A549 (cell line): Measurements from ENCODE around the gene HDLBP. TPM values are rescaled to one million over a fixed set of nuclear protein-coding genes. Genes with fewer than 3 reads are reported as not detected.
A peak's percentile ranks its signal among the peaks of the same experiment; 100 is the strongest.

Source experiments
- ATAC-seq, 2 experiments: fragments of 200-7000 bp in 1 of 2; fragments of >200 bp in 1 of 2; cut with Nextera tagmentation in 1 of 2; cut with Tn5 transposase in 1 of 2; 3 replicates each; pipeline versions ENCODE4 v1.8.0 to v1.9.1; 2018 to 2020; ENCODE audit warnings: mild to moderate bottlenecking in 1 of 2, moderate library complexity in 1 of 2
- CTCF ChIA-PET: fragments of 300-600 bp; sonication (Branson Sonifier 250); formaldehyde crosslinking; extraction: SDS; loops from one replicate; lab custom pipeline; 2021; ENCODE audit warnings: antibody characterized with exemption, inconsistent platforms; lab: Yijun Ruan, JAX
- POLR2A ChIA-PET: fragments of 350-600 bp; formaldehyde crosslinking; extraction: SDS; loops from one replicate; lab custom pipeline; 2021; ENCODE audit warnings: antibody characterized with exemption, inconsistent platforms; lab: Yijun Ruan, JAX
- DNase-seq, 2 experiments: peaks; one replicate each; pipeline versions ENCODE4 v3.0.0 to v3.0.0-alpha.2; 2011 to 2016; ENCODE audit warnings: low read depth in 1 of 2, low spot score in 1 of 2
- FAIRE-seq: peaks from 2 replicates; lab custom pipeline; 2011; peaks lifted over from hg19 to GRCh38; lab: Jason Lieb, UNC
- H3K27ac ChIP-seq, 2 experiments: fragments of >200 bp; sonication (Bioruptor Twin); formaldehyde crosslinking; 3 replicates each; pipeline ENCODE4 v1.5.1; 2016 to 2017
- H3K4me1 ChIP-seq: fragments of >200 bp; sonication (Bioruptor Twin); formaldehyde crosslinking; 3 replicates; pipeline ENCODE4 v1.6.1; 2016
- H3K4me2 ChIP-seq: fragments of >200 bp; sonication (Bioruptor Twin); formaldehyde crosslinking; 3 replicates; pipeline ENCODE4 v1.6.1; 2016
- H3K4me3 ChIP-seq: fragments of >200 bp; sonication (Bioruptor Twin); formaldehyde crosslinking; 3 replicates; pipeline ENCODE4 v1.5.1; 2016
- H3K9me3 ChIP-seq: fragments of >200 bp; sonication (Bioruptor Twin); formaldehyde crosslinking; 3 replicates; pipeline ENCODE4 v1.6.1; 2016
- BCL3 ChIP-seq: fragments of >200 bp; sonication (Bioruptor Twin); formaldehyde crosslinking; IDR thresholded peaks from 3 replicates; pipeline ENCODE4 v1.6.1; 2016
- BHLHE40 ChIP-seq: IDR thresholded peaks from 2 replicates; pipeline ENCODE4 v1.6.1; 2012; ENCODE audit warnings: low read depth, low read length, inconsistent platforms
- CBX8 ChIP-seq: fragments of 200-600 bp; sonication (generic); IDR thresholded peaks from 2 replicates; pipeline ENCODE4 v1.6.1; 2016
- CEBPB ChIP-seq, 2 experiments: fragments of >200 bp in 1 of 2; sonication (Bioruptor Twin) in 1 of 2; formaldehyde crosslinking in 1 of 2; IDR thresholded peaks; 2 replicates each; pipeline ENCODE4 v1.6.1; 2012 to 2016
- CHD2 ChIP-seq: fragments of 150-350 bp; IDR thresholded peaks from 2 replicates; pipeline ENCODE4 v1.6.1; 2014; ENCODE audit warnings: low read length; ENCODE audit not compliant: partially characterized antibody
- CHD4 ChIP-seq: fragments of 200-600 bp; sonication (generic); IDR thresholded peaks from 2 replicates; pipeline ENCODE4 v1.6.1; 2016; ENCODE audit warnings: antibody characterized with exemption, mild to moderate bottlenecking, borderline replicate concordance
- E2F6 ChIP-seq: IDR thresholded peaks from 2 replicates; pipeline ENCODE4 v1.6.1; 2012; ENCODE audit warnings: low read depth, borderline replicate concordance
- EHF ChIP-seq: fragments of 250-450 bp; sonication (Bioruptor Pico); IDR thresholded peaks from 2 replicates; pipeline ENCODE4 v1.5.0; 2020; ENCODE audit warnings: mild to moderate bottlenecking
- EHMT2 ChIP-seq: fragments of 200-600 bp; sonication (generic); IDR thresholded peaks from 2 replicates; pipeline ENCODE4 v1.6.1; 2016; ENCODE audit warnings: antibody characterized with exemption, low read depth, mild to moderate bottlenecking, moderate library complexity
- ELK1 ChIP-seq: fragments of 150-350 bp; IDR thresholded peaks from 2 replicates; pipeline ENCODE4 v1.6.1; 2014; ENCODE audit warnings: low read depth, mild to moderate bottlenecking, low read length
- FOXS1 ChIP-seq: fragments of 250-450 bp; sonication (Bioruptor Pico); IDR thresholded peaks from 2 replicates; pipeline ENCODE4 v1.5.0; 2020; ENCODE audit warnings: mild to moderate bottlenecking, moderate library complexity
- HDAC2 ChIP-seq: fragments of 200-600 bp; sonication (generic); IDR thresholded peaks from 2 replicates; pipeline ENCODE4 v1.6.1; 2016
- HOXB13 ChIP-seq: fragments of 250-450 bp; sonication (Bioruptor Pico); IDR thresholded peaks from 2 replicates; pipeline ENCODE4 v1.5.0; 2020; ENCODE audit warnings: low read depth, mild to moderate bottlenecking, moderate library complexity
- MAFK ChIP-seq: fragments of 450-650 bp; IDR thresholded peaks from 2 replicates; pipeline ENCODE4 v1.6.1; 2014; ENCODE audit not compliant: partially characterized antibody
- PBX3 ChIP-seq: IDR thresholded peaks from 2 replicates; pipeline ENCODE4 v1.6.1; 2012
- POLR2AphosphoS2 ChIP-seq: conservative IDR thresholded peaks from 2 replicates; pipeline ENCODE4 v1.6.1; 2012; ENCODE audit warnings: low read length, improper control_type of control experiment, inconsistent platforms
- SMC3 ChIP-seq: fragments of >200 bp; sonication (Bioruptor Twin); formaldehyde crosslinking; IDR thresholded peaks from 3 replicates; pipeline ENCODE4 v1.6.1; 2018; ENCODE audit warnings: inconsistent platforms
- SREBF2 ChIP-seq: fragments of 450-650 bp; IDR thresholded peaks from 2 replicates; pipeline ENCODE4 v1.6.1; 2014; ENCODE audit warnings: mild to moderate bottlenecking, moderate library complexity
- TFCP2L1 ChIP-seq: fragments of 250-450 bp; sonication (Bioruptor Pico); IDR thresholded peaks from 2 replicates; pipeline ENCODE4 v1.5.0; 2021; ENCODE audit warnings: mild to moderate bottlenecking
- TP53 ChIP-seq: fragments of 250-450 bp; sonication (Bioruptor Pico); IDR thresholded peaks from 2 replicates; pipeline ENCODE4 v1.5.0; 2021; ENCODE audit warnings: mild to moderate bottlenecking, moderate library complexity
- ZC3H11A ChIP-seq: fragments of 450-650 bp; IDR thresholded peaks from 2 replicates; pipeline ENCODE4 v1.6.1; 2014; ENCODE audit warnings: antibody characterized with exemption, mild to moderate bottlenecking
- WGBS: methylation state at CpG from one replicate; pipeline ENCODE4 v1.1.6; 2017; ENCODE audit errors: missing lambda C conversion rate; 5-methylcytosine and 5-hydroxymethylcytosine counted together
- polyA plus RNA-seq, 4 experiments: library from polyadenylated mRNA; depleted of rRNA in 3 of 4; stranded (reverse); fragments of >200 nt; fragmentation: RNase III in 1 of 4; extraction: RNeasy Plus Mini Kit Qiagen cat#74134 plus additional on column Dnase treatment in 1 of 4; gene quantifications; 2 replicates in 3 of 4; 3 replicates in 1 of 4; pipeline ENCODE4 v1.2.3, GENCODE V29; 2011 to 2017
- TF ChIP-seq, protein P1 (sequence below): fragments of 200-600 bp; sonication (generic); IDR thresholded peaks from 2 replicates; pipeline ENCODE4 v1.6.1; 2016; ENCODE audit warnings: antibody characterized with exemption, mild to moderate bottlenecking, moderate library complexity

The HDLBP gene
- polyA plus RNA-seq, 2 of the 4 experiments (the other 2 are of a cell fraction): 248 to 292 TPM

DNA sequence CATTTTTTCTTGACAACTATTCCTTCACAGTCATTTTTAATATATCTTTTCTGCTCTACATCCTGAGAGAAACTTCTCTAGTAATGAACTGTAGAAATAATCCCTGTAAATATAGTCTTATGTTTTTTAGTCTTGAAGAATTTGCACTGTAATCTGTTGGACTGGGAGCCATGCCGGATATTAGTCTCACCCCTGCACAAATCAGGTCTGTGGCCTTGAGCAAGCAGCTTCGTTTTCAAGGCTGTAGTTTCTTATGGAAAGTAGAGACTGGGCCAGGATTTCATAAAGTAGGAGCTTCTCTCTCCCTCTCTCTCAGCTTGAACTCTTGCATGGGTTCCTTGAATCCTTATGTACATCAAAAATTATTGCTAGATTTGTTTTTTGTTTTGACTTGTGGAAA is 49.3 kb upstream of the HDLBP start:
- ChIA-PET CTCF (interaction anchor here (0.5 kb wide), 1 partner anchor 519 kb away, joined by 3 read pairs; no protein-coding TSS in a partner anchor), POLR2A (no interaction called here)
- no peak for TF ChIP-seq MAFK
- TF ChIP-seq BHLHE40: no peak
- no peak for TF ChIP-seq SREBF2
- no peak for TF ChIP-seq CHD4
- no peak for TF ChIP-seq EHMT2
- Histone ChIP-seq H3K4me3 (no peak overlapping the region), H3K4me1 (peaks cover 13% of the 10 kb centered on the region), H3K4me2 (no peak overlapping the region), H3K27ac (no peak overlapping the region), H3K9me3 (no peaks in the 10 kb centered on the region)
- WGBS: 74% methylated on average over 2 of the region's 2 CpGs
- FAIRE-seq (no peak), DNase-seq (no peak), ATAC-seq (no peak)

GRCh38 chr2:241363426-241363825 is 48.0 kb upstream of the HDLBP start:
- DNase-seq: no peak
- Histone ChIP-seq H3K4me1 (peaks cover 9% of the 10 kb centered on the region; the same call in 2 of the 3 replicates), H3K4me2 (no peak overlapping the region), H3K27ac (no peak overlapping the region), H3K4me3 (no peak overlapping the region), H3K9me3 (no peaks in the 10 kb centered on the region)
- WGBS: 93% methylated on average over 7 of the region's 7 CpGs
- POLR2A ChIA-PET: no interaction called here
- CTCF ChIA-PET: interaction anchor here (1.9 kb wide), 1 partner anchor 9 kb away, joined by 4 read pairs; no protein-coding TSS in a partner anchor
- no peak for FAIRE-seq
- TF ChIP-seq, protein P1, sequence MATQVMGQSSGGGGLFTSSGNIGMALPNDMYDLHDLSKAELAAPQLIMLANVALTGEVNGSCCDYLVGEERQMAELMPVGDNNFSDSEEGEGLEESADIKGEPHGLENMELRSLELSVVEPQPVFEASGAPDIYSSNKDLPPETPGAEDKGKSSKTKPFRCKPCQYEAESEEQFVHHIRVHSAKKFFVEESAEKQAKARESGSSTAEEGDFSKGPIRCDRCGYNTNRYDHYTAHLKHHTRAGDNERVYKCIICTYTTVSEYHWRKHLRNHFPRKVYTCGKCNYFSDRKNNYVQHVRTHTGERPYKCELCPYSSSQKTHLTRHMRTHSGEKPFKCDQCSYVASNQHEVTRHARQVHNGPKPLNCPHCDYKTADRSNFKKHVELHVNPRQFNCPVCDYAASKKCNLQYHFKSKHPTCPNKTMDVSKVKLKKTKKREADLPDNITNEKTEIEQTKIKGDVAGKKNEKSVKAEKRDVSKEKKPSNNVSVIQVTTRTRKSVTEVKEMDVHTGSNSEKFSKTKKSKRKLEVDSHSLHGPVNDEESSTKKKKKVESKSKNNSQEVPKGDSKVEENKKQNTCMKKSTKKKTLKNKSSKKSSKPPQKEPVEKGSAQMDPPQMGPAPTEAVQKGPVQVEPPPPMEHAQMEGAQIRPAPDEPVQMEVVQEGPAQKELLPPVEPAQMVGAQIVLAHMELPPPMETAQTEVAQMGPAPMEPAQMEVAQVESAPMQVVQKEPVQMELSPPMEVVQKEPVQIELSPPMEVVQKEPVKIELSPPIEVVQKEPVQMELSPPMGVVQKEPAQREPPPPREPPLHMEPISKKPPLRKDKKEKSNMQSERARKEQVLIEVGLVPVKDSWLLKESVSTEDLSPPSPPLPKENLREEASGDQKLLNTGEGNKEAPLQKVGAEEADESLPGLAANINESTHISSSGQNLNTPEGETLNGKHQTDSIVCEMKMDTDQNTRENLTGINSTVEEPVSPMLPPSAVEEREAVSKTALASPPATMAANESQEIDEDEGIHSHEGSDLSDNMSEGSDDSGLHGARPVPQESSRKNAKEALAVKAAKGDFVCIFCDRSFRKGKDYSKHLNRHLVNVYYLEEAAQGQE: no peak
- TF ChIP-seq POLR2AphosphoS2: no peak
- no peak for TF ChIP-seq ZC3H11A
- TF ChIP-seq TP53 (CRISPR knock-in tag): no peak
- TF ChIP-seq E2F6: no peak
- peak in 1 of 2 experiments; percentile 30; a peak in 2 of 6 replicates for ATAC-seq

GRCh38 chr2:241359481-241360045 is 44.1 kb upstream of the HDLBP start:
- peaks cover 30% of the 10 kb centered on the region for H3K4me1 ChIP-seq
- no peak for FAIRE-seq
- DNase-seq: no peak
- no peak for TF ChIP-seq SREBF2
- no peak for TF ChIP-seq SMC3
- no peak overlapping the region for H3K27ac ChIP-seq
- WGBS: 89% methylated on average over 7 of the region's 7 CpGs
- ChIA-PET CTCF (interaction anchor here (0.6 to 1.0 kb wide), 2 partner anchors 32 to 119 kb away, joined by 3 read pairs; no protein-coding TSS in a partner anchor), POLR2A (interaction anchor here (0.6 kb wide), 1 partner anchor 133 kb away, joined by 3 read pairs; no protein-coding TSS in a partner anchor)
- no peak for ATAC-seq
- no peaks in the 10 kb centered on the region for H3K9me3 ChIP-seq
- no peak overlapping the region for H3K4me3 ChIP-seq
- H3K4me2 ChIP-seq: 0 out of 3 replicates have a peak overlapping the region, but pooled peaks have one; percentile 5

DNA sequence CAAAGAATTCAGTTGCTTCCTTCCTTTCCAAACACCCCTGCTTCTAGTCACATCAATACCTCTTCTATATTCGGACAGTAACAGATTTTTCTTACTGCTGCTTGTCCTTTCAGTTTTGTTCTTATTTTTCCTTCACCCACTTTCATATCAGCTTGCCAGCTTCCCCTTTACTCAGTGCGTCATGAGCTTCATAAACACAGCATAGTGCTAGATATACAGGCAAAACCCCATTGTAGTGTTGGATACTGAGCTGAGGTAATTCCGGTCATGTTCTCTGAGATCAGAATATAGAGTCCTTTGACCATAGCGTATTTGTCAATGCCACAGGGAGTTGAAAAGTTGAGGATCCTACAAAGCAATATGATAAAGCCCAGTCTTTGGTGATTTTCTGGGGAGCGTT is 43.0 kb upstream of the HDLBP start:
- FAIRE-seq (no peak), ATAC-seq (no peak), DNase-seq (no peak)
- 97% methylated on average over 5 of the region's 5 CpGs for WGBS
- POLR2A ChIA-PET: interaction anchor here (1.0 kb wide), 1 partner anchor 343 kb away, joined by 3 read pairs; the partner anchor contains the start of gene ING5
- Histone ChIP-seq H3K4me3 (no peak overlapping the region), H3K9me3 (no peaks in the 10 kb centered on the region), H3K4me2 (peak overlapping the region; percentile 96; the same call in 1 of the 3 replicates), H3K4me1 (peaks cover 40% of the 10 kb centered on the region), H3K27ac (no peak overlapping the region)
- CTCF ChIA-PET: interaction anchor here (0.6 to 1.4 kb wide), 3 partner anchors 11 to 17 kb away, joined by 3 read pairs; no protein-coding TSS in a partner anchor
- no peak for TF ChIP-seq BHLHE40
- TF ChIP-seq TP53 (CRISPR knock-in tag): no peak
- TF ChIP-seq CEBPB (IDR thresholded peaks at IDR 0.05): no peak
- no peak for TF ChIP-seq ZC3H11A
- TF ChIP-seq ELK1: no peak
- TF ChIP-seq HOXB13 (CRISPR knock-in tag): no peak
- no peak for TF ChIP-seq BCL3
- no peak for TF ChIP-seq CBX8
- TF ChIP-seq CHD2: no peak
- no peak for TF ChIP-seq FOXS1 (CRISPR knock-in tag)
- TF ChIP-seq EHF (CRISPR knock-in tag): no peak
- no peak for TF ChIP-seq PBX3
- no peak for TF ChIP-seq HDAC2
- TF ChIP-seq TFCP2L1: no peak
